ENCODE measurements around the gene LTB.

DNA sequence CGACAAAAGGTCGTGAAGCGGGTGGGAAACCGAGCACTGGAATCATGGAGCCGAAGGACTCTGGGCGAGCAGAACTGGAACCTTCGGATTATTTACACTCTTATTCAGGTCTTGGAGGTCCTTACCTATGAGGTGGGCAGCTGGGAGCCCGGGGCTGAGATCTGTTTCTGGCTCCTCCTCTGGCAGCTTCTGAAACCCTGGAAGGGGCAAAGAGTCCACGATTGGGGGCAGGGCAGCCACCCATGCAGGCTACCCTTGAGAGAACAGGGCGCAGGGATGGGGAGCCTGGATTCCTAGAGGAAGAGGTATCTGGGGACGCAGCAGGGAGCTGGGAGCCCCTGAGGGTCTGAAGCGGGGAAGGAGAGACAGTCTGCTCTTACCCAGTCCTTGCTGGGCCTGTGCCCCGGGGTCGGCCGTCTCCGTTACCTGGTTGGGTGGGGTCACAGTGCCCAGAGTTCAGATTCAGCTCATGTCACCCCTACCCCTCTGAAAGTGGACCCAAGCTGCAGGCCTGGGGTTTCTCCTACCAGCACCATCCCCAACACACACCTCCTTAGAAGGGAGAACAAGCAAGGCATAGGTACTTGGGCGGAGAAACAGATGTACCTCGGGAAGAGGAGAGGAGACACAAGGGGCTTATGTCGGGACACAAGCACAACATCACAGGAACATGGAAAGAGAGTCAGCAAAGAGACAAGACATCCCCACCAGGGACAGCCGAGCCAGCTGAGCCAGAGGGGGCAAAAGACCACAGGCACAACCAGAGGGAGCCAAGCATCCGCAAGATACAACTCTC, 592 bp downstream of the LTB start:
- TF ChIP-seq MAX (IDR thresholded peaks at IDR 0.05; ENCODE audit: low read depth), result no peak
- TF ChIP-seq SIN3A (IDR thresholded peaks at IDR 0.05; ENCODE audit: borderline replicate concordance, low read depth, low read length), result no peak
- TF ChIP-seq, protein P1, sequence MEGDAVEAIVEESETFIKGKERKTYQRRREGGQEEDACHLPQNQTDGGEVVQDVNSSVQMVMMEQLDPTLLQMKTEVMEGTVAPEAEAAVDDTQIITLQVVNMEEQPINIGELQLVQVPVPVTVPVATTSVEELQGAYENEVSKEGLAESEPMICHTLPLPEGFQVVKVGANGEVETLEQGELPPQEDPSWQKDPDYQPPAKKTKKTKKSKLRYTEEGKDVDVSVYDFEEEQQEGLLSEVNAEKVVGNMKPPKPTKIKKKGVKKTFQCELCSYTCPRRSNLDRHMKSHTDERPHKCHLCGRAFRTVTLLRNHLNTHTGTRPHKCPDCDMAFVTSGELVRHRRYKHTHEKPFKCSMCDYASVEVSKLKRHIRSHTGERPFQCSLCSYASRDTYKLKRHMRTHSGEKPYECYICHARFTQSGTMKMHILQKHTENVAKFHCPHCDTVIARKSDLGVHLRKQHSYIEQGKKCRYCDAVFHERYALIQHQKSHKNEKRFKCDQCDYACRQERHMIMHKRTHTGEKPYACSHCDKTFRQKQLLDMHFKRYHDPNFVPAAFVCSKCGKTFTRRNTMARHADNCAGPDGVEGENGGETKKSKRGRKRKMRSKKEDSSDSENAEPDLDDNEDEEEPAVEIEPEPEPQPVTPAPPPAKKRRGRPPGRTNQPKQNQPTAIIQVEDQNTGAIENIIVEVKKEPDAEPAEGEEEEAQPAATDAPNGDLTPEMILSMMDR (IDR thresholded peaks at IDR 0.05), result no peak
- TF ChIP-seq FOXJ3 (CRISPR knock-in tag; IDR thresholded peaks at IDR 0.05), result no peak
- TF ChIP-seq RAD21 (IDR thresholded peaks at IDR 0.05; ENCODE audit: low read length), result no peak
- TF ChIP-seq RCOR1 (IDR thresholded peaks at IDR 0.05; ENCODE audit: low read length), result no peak
- TF ChIP-seq, protein P2, sequence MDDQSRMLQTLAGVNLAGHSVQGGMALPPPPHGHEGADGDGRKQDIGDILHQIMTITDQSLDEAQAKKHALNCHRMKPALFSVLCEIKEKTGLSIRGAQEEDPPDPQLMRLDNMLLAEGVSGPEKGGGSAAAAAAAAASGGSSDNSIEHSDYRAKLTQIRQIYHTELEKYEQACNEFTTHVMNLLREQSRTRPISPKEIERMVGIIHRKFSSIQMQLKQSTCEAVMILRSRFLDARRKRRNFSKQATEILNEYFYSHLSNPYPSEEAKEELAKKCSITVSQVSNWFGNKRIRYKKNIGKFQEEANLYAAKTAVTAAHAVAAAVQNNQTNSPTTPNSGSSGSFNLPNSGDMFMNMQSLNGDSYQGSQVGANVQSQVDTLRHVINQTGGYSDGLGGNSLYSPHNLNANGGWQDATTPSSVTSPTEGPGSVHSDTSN (IDR thresholded peaks at IDR 0.05), result no peak
- TF ChIP-seq, protein P3, sequence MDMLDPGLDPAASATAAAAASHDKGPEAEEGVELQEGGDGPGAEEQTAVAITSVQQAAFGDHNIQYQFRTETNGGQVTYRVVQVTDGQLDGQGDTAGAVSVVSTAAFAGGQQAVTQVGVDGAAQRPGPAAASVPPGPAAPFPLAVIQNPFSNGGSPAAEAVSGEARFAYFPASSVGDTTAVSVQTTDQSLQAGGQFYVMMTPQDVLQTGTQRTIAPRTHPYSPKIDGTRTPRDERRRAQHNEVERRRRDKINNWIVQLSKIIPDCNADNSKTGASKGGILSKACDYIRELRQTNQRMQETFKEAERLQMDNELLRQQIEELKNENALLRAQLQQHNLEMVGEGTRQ (IDR thresholded peaks at IDR 0.05; ENCODE audit: borderline replicate concordance, low read depth, low read length), result no peak
- no peak for TF ChIP-seq YY1 (IDR thresholded peaks at IDR 0.05; ENCODE audit: low read depth)
